ENCODE results near the gene MAF. TPM values are rescaled to one million over a fixed set of nuclear protein-coding genes. Genes with fewer than 3 reads are reported as not detected.

Gene MAF
- total and polyA plus RNA-seq, 2 experiments from 2014 or later, result 3.7 to 21.5 TPM

- Histone ChIP-seq H3K27ac (no peak overlapping the region), H3K9me3 (ENCODE audit: low read depth) (no peaks in the 10 kb centered on the region), H3K36me3 (no peaks in the 10 kb centered on the region), H3K27me3 (peaks cover 14% of the 10 kb centered on the region), H3K4me3 (no peak overlapping the region), H3K4me1 (ENCODE audit: low read depth) (no peaks in the 10 kb centered on the region)
- TF ChIP-seq CTCF (IDR thresholded peaks at IDR 0.05; ENCODE audit: low read depth, low read length), result no peak
- DNase-seq (ENCODE audit: low read depth in 1 of 2, low spot score in 1 of 2), result no peak
Measured at GRCh38 chr16:79625738-79626137, 25.2 kb upstream of the MAF start.

- Histone ChIP-seq H3K4me1 (ENCODE audit: low read depth) (no peaks in the 10 kb centered on the region), H3K27ac (no peak overlapping the region), H3K36me3 (no peaks in the 10 kb centered on the region), H3K27me3 (peaks cover 14% of the 10 kb centered on the region), H3K4me3 (no peak overlapping the region), H3K9me3 (ENCODE audit: low read depth) (no peaks in the 10 kb centered on the region)
- no peak for TF ChIP-seq CTCF (IDR thresholded peaks at IDR 0.05; ENCODE audit: low read depth, low read length)
- DNase-seq (ENCODE audit: low read depth in 1 of 2, low spot score in 1 of 2), result no peak
Measured at GRCh38 chr16:79623824-79624223, 23.3 kb upstream of the MAF start.

- no peaks in the 10 kb centered on the region for H3K4me1 ChIP-seq (ENCODE audit: low read depth)
- DNase-seq (ENCODE audit: low read depth in 1 of 2, low spot score in 1 of 2), result no peak
- peaks cover 14% of the 10 kb centered on the region for H3K27me3 ChIP-seq
- TF ChIP-seq CTCF (IDR thresholded peaks at IDR 0.05; ENCODE audit: low read depth, low read length), result no peak
- H3K36me3 ChIP-seq, result no peaks in the 10 kb centered on the region
- H3K4me3 ChIP-seq, result no peak overlapping the region
- H3K27ac ChIP-seq, result no peak overlapping the region
- no peaks in the 10 kb centered on the region for H3K9me3 ChIP-seq (ENCODE audit: low read depth)
Measured at GRCh38 chr16:79623062-79623461, 22.5 kb upstream of the MAF start.

- DNase-seq (ENCODE audit: low read depth in 1 of 2, low spot score in 1 of 2), result no peak
- no peaks in the 10 kb centered on the region for H3K4me1 ChIP-seq (ENCODE audit: low read depth)
- H3K27me3 ChIP-seq, result peaks cover 14% of the 10 kb centered on the region
- no peak for TF ChIP-seq CTCF (IDR thresholded peaks at IDR 0.05; ENCODE audit: low read depth, low read length)
- H3K9me3 ChIP-seq (ENCODE audit: low read depth), result no peaks in the 10 kb centered on the region
- no peak overlapping the region for H3K27ac ChIP-seq
- no peak overlapping the region for H3K4me3 ChIP-seq
- H3K36me3 ChIP-seq, result no peaks in the 10 kb centered on the region
Measured at GRCh38 chr16:79621027-79621426, 20.5 kb upstream of the MAF start.

GRCh38 chr16:79618692-79619050, 18.1 kb upstream of the MAF start:
- Histone ChIP-seq H3K9me3 (ENCODE audit: low read depth) (no peaks in the 10 kb centered on the region), H3K4me3 (no peak overlapping the region)
- DNase-seq (ENCODE audit: low read depth in 1 of 2, low spot score in 1 of 2), result no peak

More at GRCh38 chr16:79618692-79619050, 18.1 kb upstream of the MAF start:
- TF ChIP-seq CTCF (IDR thresholded peaks at IDR 0.05; ENCODE audit: low read depth, low read length), result no peak
- Histone ChIP-seq H3K4me1 (ENCODE audit: low read depth) (no peaks in the 10 kb centered on the region), H3K27me3 (peaks cover 10% of the 10 kb centered on the region), H3K27ac (no peak overlapping the region), H3K36me3 (no peaks in the 10 kb centered on the region)

Data from cardiac muscle cell (in vitro differentiated cells and primary cell).